OCI-LY3 (cell line): ENCODE measurements around the gene RAD51B.

Source experiments
- H2AFZ ChIP-seq: fragments of 200-600, 300-600 bp; shearing (Covaris generic); 2 replicates; pipeline ENCODE4 v1.6.0; 2014; ENCODE audit warnings: antibody characterized with exemption, low read depth, low read length
- H3K27ac ChIP-seq: fragments of 200-600, 300-600 bp; sonication (generic); 2 replicates; pipeline ENCODE4 v1.5.1; 2014; ENCODE audit warnings: mild to moderate bottlenecking, low read length, moderate library complexity, mixed read lengths
- H3K27me3 ChIP-seq: fragments of 200-600, 300-600 bp; sonication (generic); 2 replicates; pipeline ENCODE4 v1.6.1; 2014; ENCODE audit warnings: low read depth, low read length, mixed read lengths
- H3K36me3 ChIP-seq: fragments of 200-600, 300-600 bp; sonication (generic); replicated peaks from 2 replicates; pipeline ENCODE3; 2014; ENCODE audit warnings: low read depth, low read length, mixed read lengths
- H3K4me1 ChIP-seq: fragments of 300-600, 200-600 bp; sonication (generic); 2 replicates; pipeline ENCODE4 v1.6.1; 2014; ENCODE audit warnings: low read length, mixed read lengths
- H3K4me2 ChIP-seq: fragments of 200-600, 300-600 bp; sonication (generic); 2 replicates; pipeline ENCODE4 v1.6.1; 2014; ENCODE audit warnings: low read length, mixed read lengths
- H3K4me3 ChIP-seq: fragments of 300-600, 200-600 bp; sonication (generic); 2 replicates; pipeline ENCODE4 v1.5.1; 2014; ENCODE audit warnings: antibody characterized with exemption, mild to moderate bottlenecking, low read length, moderate library complexity
- H3K79me2 ChIP-seq: fragments of 300-600, 200-600 bp; shearing (Covaris generic); 2 replicates; pipeline ENCODE4 v1.6.1; 2014; ENCODE audit warnings: mild to moderate bottlenecking, low read length, mixed read lengths
- H3K9ac ChIP-seq: fragments of 300-600, 200-600 bp; shearing (Covaris generic); 2 replicates; pipeline ENCODE4 v1.6.0; 2014; ENCODE audit warnings: mild to moderate bottlenecking, low read length, moderate library complexity
- H3K9me3 ChIP-seq: fragments of 200-600, 300-600 bp; shearing (Covaris generic); 2 replicates; pipeline ENCODE4 v1.6.1; 2014; ENCODE audit warnings: low read length, mixed read lengths; ENCODE audit not compliant: insufficient read depth
- H4K20me1 ChIP-seq: fragments of 200-600, 300-600 bp; sonication (generic); 2 replicates; pipeline ENCODE4 v1.6.1; 2016; ENCODE audit warnings: low read length, mixed read lengths; ENCODE audit not compliant: insufficient read depth
- EZH2phosphoT487 ChIP-seq: fragments of 200-600 bp; shearing (Covaris generic); IDR thresholded peaks from 2 replicates; pipeline ENCODE4 v1.6.1; 2018; ENCODE audit warnings: antibody characterized with exemption, mixed run types, low read depth
- TF ChIP-seq, protein P1 (sequence below): fragments of 200-600, 300-600 bp; sonication (generic); IDR thresholded peaks from 2 replicates; pipeline ENCODE4 v1.5.1; 2014; ENCODE audit warnings: antibody characterized with exemption, low read length, low read depth

Gene RAD51B

DNA sequence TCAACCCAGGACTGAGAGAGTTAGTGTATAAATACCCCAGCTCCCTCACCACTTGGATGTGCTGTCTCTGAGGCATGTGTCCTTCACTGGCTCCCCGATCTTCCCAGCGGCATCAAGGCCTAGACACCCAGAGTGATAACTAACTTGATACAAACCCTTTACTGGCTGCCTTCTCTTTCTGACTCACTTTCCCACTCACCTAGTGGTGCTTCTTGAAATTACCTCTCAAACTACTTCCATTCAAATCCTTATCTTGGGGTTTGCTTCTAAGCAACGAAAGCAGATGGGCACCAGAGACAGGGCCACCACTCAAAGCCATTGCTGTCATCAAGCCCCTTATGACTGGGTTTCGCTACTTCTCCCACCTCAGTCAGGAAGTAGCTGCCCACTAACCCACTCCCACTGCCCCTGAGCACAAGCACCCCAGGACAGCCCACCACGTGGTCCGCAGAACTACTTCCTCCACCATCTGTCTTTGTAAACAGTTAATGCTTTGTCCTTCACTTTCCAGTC lies 956.1 kb downstream of the RAD51B start:
- no peaks in the 10 kb centered on the region for H4K20me1 ChIP-seq
- no peak overlapping the region for H3K9ac ChIP-seq
- H3K4me3 ChIP-seq: no peak overlapping the region
- no peaks in the 10 kb centered on the region for H3K9me3 ChIP-seq
- no peaks in the 10 kb centered on the region for H3K79me2 ChIP-seq
- H3K4me2 ChIP-seq: no peak overlapping the region
- no peak overlapping the region for H3K27ac ChIP-seq
- peaks cover 7% of the 10 kb centered on the region; the same call in 1 of the 2 replicates for H3K27me3 ChIP-seq
- no peak overlapping the region for H2AFZ ChIP-seq
- H3K4me1 ChIP-seq: peaks cover 3% of the 10 kb centered on the region; the same call in 1 of the 2 replicates
- TF ChIP-seq, protein P1, sequence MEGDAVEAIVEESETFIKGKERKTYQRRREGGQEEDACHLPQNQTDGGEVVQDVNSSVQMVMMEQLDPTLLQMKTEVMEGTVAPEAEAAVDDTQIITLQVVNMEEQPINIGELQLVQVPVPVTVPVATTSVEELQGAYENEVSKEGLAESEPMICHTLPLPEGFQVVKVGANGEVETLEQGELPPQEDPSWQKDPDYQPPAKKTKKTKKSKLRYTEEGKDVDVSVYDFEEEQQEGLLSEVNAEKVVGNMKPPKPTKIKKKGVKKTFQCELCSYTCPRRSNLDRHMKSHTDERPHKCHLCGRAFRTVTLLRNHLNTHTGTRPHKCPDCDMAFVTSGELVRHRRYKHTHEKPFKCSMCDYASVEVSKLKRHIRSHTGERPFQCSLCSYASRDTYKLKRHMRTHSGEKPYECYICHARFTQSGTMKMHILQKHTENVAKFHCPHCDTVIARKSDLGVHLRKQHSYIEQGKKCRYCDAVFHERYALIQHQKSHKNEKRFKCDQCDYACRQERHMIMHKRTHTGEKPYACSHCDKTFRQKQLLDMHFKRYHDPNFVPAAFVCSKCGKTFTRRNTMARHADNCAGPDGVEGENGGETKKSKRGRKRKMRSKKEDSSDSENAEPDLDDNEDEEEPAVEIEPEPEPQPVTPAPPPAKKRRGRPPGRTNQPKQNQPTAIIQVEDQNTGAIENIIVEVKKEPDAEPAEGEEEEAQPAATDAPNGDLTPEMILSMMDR: peak; percentile 15; the same call in 1 of the 2 replicates
- no peak for TF ChIP-seq EZH2phosphoT487
- no peaks in the 10 kb centered on the region for H3K36me3 ChIP-seq

GRCh38 chr14:68777644-68778043 lies 958.1 kb downstream of the RAD51B start:
- no peak overlapping the region for H3K27ac ChIP-seq
- peaks cover 7% of the 10 kb centered on the region; the same call in 1 of the 2 replicates for H3K27me3 ChIP-seq
- H3K9ac ChIP-seq: no peak overlapping the region
- no peak overlapping the region for H3K4me2 ChIP-seq
- no peaks in the 10 kb centered on the region for H3K36me3 ChIP-seq
- H4K20me1 ChIP-seq: no peaks in the 10 kb centered on the region
- TF ChIP-seq, protein P1: no peak
- no peak for TF ChIP-seq EZH2phosphoT487
- H3K79me2 ChIP-seq: no peaks in the 10 kb centered on the region
- H3K9me3 ChIP-seq: no peaks in the 10 kb centered on the region
- H3K4me1 ChIP-seq: peaks cover 12% of the 10 kb centered on the region
- no peak overlapping the region for H3K4me3 ChIP-seq
- H2AFZ ChIP-seq: no peak overlapping the region
